Measurements from ENCODE around the gene EFHC2. TPM values are rescaled to one million over a fixed set of nuclear protein-coding genes. Genes with fewer than 3 reads are reported as not detected.

EFHC2 gene
- total and polyA plus RNA-seq, 12 donors: 1.5 to 17.9 (median 10.3) TPM

GRCh38 chrX:44218465-44218864 lies 125.0 kb downstream of the EFHC2 start:
- ATAC-seq: no peak
- intact Hi-C loops (cut with DNase I): no loop called here
- no peaks in the 10 kb centered on the region for H3K4me1 ChIP-seq
- H3K27me3 ChIP-seq: peaks cover 0 to 71% (median 0%) of the 10 kb centered on the region in 7 donors
- 94 to 99% methylated on average over 3 of the region's 3 CpGs for WGBS, 2 donors
- DNase-seq: no peak
- no peaks in the 10 kb centered on the region for H3K9me3 ChIP-seq
- no peak overlapping the region for H3K27ac ChIP-seq
- no peaks in the 10 kb centered on the region for H3K36me3 ChIP-seq
- no peak overlapping the region for H3K4me3 ChIP-seq
- no peak for TF ChIP-seq CTCF (IDR thresholded peaks at IDR 0.05)

GRCh38 chrX:44216171-44216570 lies 127.3 kb downstream of the EFHC2 start:
- H3K27ac ChIP-seq: no peak overlapping the region
- H3K9me3 ChIP-seq: no peaks in the 10 kb centered on the region
- H3K4me3 ChIP-seq: no peak overlapping the region
- H3K4me1 ChIP-seq: no peaks in the 10 kb centered on the region
- intact Hi-C loops (cut with DNase I): no loop called here
- no peak for TF ChIP-seq CTCF (IDR thresholded peaks at IDR 0.05)
- H3K36me3 ChIP-seq: no peaks in the 10 kb centered on the region
- DNase-seq: no peak
- WGBS, 2 donors: 76 to 79% methylated on average over 3 of the region's 3 CpGs
- ATAC-seq: no peak
- H3K27me3 ChIP-seq: peaks cover 0 to 60% (median 0%) of the 10 kb centered on the region in 7 donors

GRCh38 chrX:44203791-44204190 lies 139.7 kb downstream of the EFHC2 start:
- H3K27ac ChIP-seq: no peak overlapping the region
- no peaks in the 10 kb centered on the region for H3K4me1 ChIP-seq
- no peaks in the 10 kb centered on the region for H3K36me3 ChIP-seq
- H3K4me3 ChIP-seq: no peak overlapping the region
- intact Hi-C loops (cut with DNase I): no loop called here
- DNase-seq (no peak), ATAC-seq (no peak)
- H3K27me3 ChIP-seq: peaks cover 0 to 18% (median 0%) of the 10 kb centered on the region in 7 donors
- 89 to 93% methylated on average over 1 of the region's 1 CpG for WGBS, 2 donors
- no peak for TF ChIP-seq CTCF (IDR thresholded peaks at IDR 0.05)
- no peaks in the 10 kb centered on the region for H3K9me3 ChIP-seq

- 63 to 77% methylated on average over 2 of the region's 2 CpGs for WGBS, 2 donors
- ATAC-seq (no peak), DNase-seq (no peak)
- Histone ChIP-seq H3K9me3 (no peaks in the 10 kb centered on the region), H3K4me1 (no peaks in the 10 kb centered on the region), H3K4me3 (no peak overlapping the region), H3K27me3 (peaks cover 0 to 28% (median 0%) of the 10 kb centered on the region in 7 donors), H3K36me3 (no peaks in the 10 kb centered on the region), H3K27ac (no peak overlapping the region)
- intact Hi-C loops (cut with DNase I): no loop called here
- TF ChIP-seq CTCF (IDR thresholded peaks at IDR 0.05): no peak
These were observed 140.9 kb downstream of the EFHC2 start for GRCh38 chrX:44202596-44202995.
